A549 (cell line): ENCODE data around the gene CTSF. TPM values are rescaled to one million over a fixed set of nuclear protein-coding genes. Genes with fewer than 3 reads are reported as not detected.
A peak's percentile ranks its signal among the peaks of the same experiment; 100 is the strongest.

ENCODE experiments used
- ATAC-seq, 2 experiments: fragments of 200-7000 bp in 1 of 2; fragments of >200 bp in 1 of 2; cut with Nextera tagmentation in 1 of 2; cut with Tn5 transposase in 1 of 2; 3 replicates each; pipeline versions ENCODE4 v1.8.0 to v1.9.1; 2018 to 2020; ENCODE audit warnings: mild to moderate bottlenecking in 1 of 2, moderate library complexity in 1 of 2
- CTCF ChIA-PET: fragments of 300-600 bp; sonication (Branson Sonifier 250); formaldehyde crosslinking; extraction: SDS; loops from one replicate; lab custom pipeline; 2021; ENCODE audit warnings: antibody characterized with exemption, inconsistent platforms; lab: Yijun Ruan, JAX
- POLR2A ChIA-PET: fragments of 350-600 bp; formaldehyde crosslinking; extraction: SDS; loops from one replicate; lab custom pipeline; 2021; ENCODE audit warnings: antibody characterized with exemption, inconsistent platforms; lab: Yijun Ruan, JAX
- DNase-seq, 2 experiments: peaks; one replicate each; pipeline versions ENCODE4 v3.0.0 to v3.0.0-alpha.2; 2011 to 2016; ENCODE audit warnings: low read depth in 1 of 2, low spot score in 1 of 2
- FAIRE-seq: peaks from 2 replicates; lab custom pipeline; 2011; peaks lifted over from hg19 to GRCh38; lab: Jason Lieb, UNC
- H3K27ac ChIP-seq, 2 experiments: fragments of >200 bp; sonication (Bioruptor Twin); formaldehyde crosslinking; 3 replicates each; pipeline ENCODE4 v1.5.1; 2016 to 2017
- H3K4me1 ChIP-seq: fragments of >200 bp; sonication (Bioruptor Twin); formaldehyde crosslinking; 3 replicates; pipeline ENCODE4 v1.6.1; 2016
- H3K4me2 ChIP-seq: fragments of >200 bp; sonication (Bioruptor Twin); formaldehyde crosslinking; 3 replicates; pipeline ENCODE4 v1.6.1; 2016
- H3K4me3 ChIP-seq: fragments of >200 bp; sonication (Bioruptor Twin); formaldehyde crosslinking; 3 replicates; pipeline ENCODE4 v1.5.1; 2016
- H3K9me3 ChIP-seq: fragments of >200 bp; sonication (Bioruptor Twin); formaldehyde crosslinking; 3 replicates; pipeline ENCODE4 v1.6.1; 2016
- ATOH8 ChIP-seq: fragments of 250-450 bp; sonication (Bioruptor Pico); IDR thresholded peaks from 2 replicates; pipeline ENCODE4 v1.5.0; 2020; ENCODE audit warnings: low read depth, mild to moderate bottlenecking, moderate library complexity
- CBX2 ChIP-seq: fragments of 200-600 bp; sonication (generic); IDR thresholded peaks from 2 replicates; pipeline ENCODE4 v1.6.1; 2016; ENCODE audit warnings: low read depth, mild to moderate bottlenecking, borderline replicate concordance
- CEBPB ChIP-seq, 2 experiments: fragments of >200 bp in 1 of 2; sonication (Bioruptor Twin) in 1 of 2; formaldehyde crosslinking in 1 of 2; IDR thresholded peaks; 2 replicates each; pipeline ENCODE4 v1.6.1; 2012 to 2016
- CHD2 ChIP-seq: fragments of 150-350 bp; IDR thresholded peaks from 2 replicates; pipeline ENCODE4 v1.6.1; 2014; ENCODE audit warnings: low read length; ENCODE audit not compliant: partially characterized antibody
- CTCF ChIP-seq: fragments of >200 bp; sonication (Bioruptor Twin); formaldehyde crosslinking; IDR thresholded peaks from 3 replicates; pipeline ENCODE4 v1.5.1; 2016
- E2F6 ChIP-seq: IDR thresholded peaks from 2 replicates; pipeline ENCODE4 v1.6.1; 2012; ENCODE audit warnings: low read depth, borderline replicate concordance
- EHF ChIP-seq: fragments of 250-450 bp; sonication (Bioruptor Pico); IDR thresholded peaks from 2 replicates; pipeline ENCODE4 v1.5.0; 2020; ENCODE audit warnings: mild to moderate bottlenecking
- EHMT2 ChIP-seq: fragments of 200-600 bp; sonication (generic); IDR thresholded peaks from 2 replicates; pipeline ENCODE4 v1.6.1; 2016; ENCODE audit warnings: antibody characterized with exemption, low read depth, mild to moderate bottlenecking, moderate library complexity
- ESRRA ChIP-seq: fragments of 150-350 bp; IDR thresholded peaks from 2 replicates; pipeline ENCODE4 v1.6.1; 2014; ENCODE audit warnings: mild to moderate bottlenecking, low read length, borderline replicate concordance
- FOXS1 ChIP-seq: fragments of 250-450 bp; sonication (Bioruptor Pico); IDR thresholded peaks from 2 replicates; pipeline ENCODE4 v1.5.0; 2020; ENCODE audit warnings: mild to moderate bottlenecking, moderate library complexity
- HDAC2 ChIP-seq: fragments of 200-600 bp; sonication (generic); IDR thresholded peaks from 2 replicates; pipeline ENCODE4 v1.6.1; 2016
- HEYL ChIP-seq: fragments of 250-450 bp; sonication (Bioruptor Pico); IDR thresholded peaks from 2 replicates; pipeline ENCODE4 v1.8.0; 2021; ENCODE audit warnings: mild to moderate bottlenecking, moderate library complexity
- HOXA7 ChIP-seq: fragments of 250-450 bp; sonication (Bioruptor Pico); IDR thresholded peaks from 2 replicates; pipeline ENCODE4 v1.5.0; 2020; ENCODE audit warnings: mild to moderate bottlenecking, moderate library complexity
- HOXB13 ChIP-seq: fragments of 250-450 bp; sonication (Bioruptor Pico); IDR thresholded peaks from 2 replicates; pipeline ENCODE4 v1.5.0; 2020; ENCODE audit warnings: low read depth, mild to moderate bottlenecking, moderate library complexity
- HOXB5 ChIP-seq: fragments of 250-450 bp; sonication (Bioruptor Pico); IDR thresholded peaks from 2 replicates; pipeline ENCODE4 v1.5.0; 2020; ENCODE audit warnings: mild to moderate bottlenecking, moderate library complexity
- JUN ChIP-seq, 2 experiments: fragments of >200 bp; sonication (Bioruptor Twin); formaldehyde crosslinking; IDR thresholded peaks; 2 replicates in 1 of 2; 3 replicates in 1 of 2; pipeline ENCODE4 v1.6.1; 2016 to 2017
- JUNB ChIP-seq: fragments of >200 bp; sonication (Bioruptor Twin); formaldehyde crosslinking; IDR thresholded peaks from 2 replicates; pipeline ENCODE4 v1.6.1; 2016
- NPAS2 ChIP-seq: fragments of 250-450 bp; sonication (Bioruptor Pico); IDR thresholded peaks from 2 replicates; pipeline ENCODE4 v1.8.0; 2022; ENCODE audit warnings: mild to moderate bottlenecking, moderate library complexity, borderline replicate concordance
- NR3C1 ChIP-seq: fragments of >200 bp; sonication (Bioruptor Twin); formaldehyde crosslinking; IDR thresholded peaks from 3 replicates; pipeline ENCODE4 v1.6.1; 2017
- PHF8 ChIP-seq: fragments of 200-600 bp; sonication (generic); IDR thresholded peaks from 2 replicates; pipeline ENCODE4 v1.6.1; 2016; ENCODE audit warnings: low read depth, mild to moderate bottlenecking, antibody characterized with exemption, moderate library complexity, borderline replicate concordance
- POLR2AphosphoS2 ChIP-seq: conservative IDR thresholded peaks from 2 replicates; pipeline ENCODE4 v1.6.1; 2012; ENCODE audit warnings: low read length, improper control_type of control experiment, inconsistent platforms
- RARB ChIP-seq: fragments of 250-450 bp; sonication (Bioruptor Pico); IDR thresholded peaks from 2 replicates; pipeline ENCODE4 v1.8.0; 2021; ENCODE audit warnings: mild to moderate bottlenecking, moderate library complexity
- RFX5 ChIP-seq: fragments of 450-650 bp; IDR thresholded peaks from 2 replicates; pipeline ENCODE4 v1.7.1; 2014; ENCODE audit warnings: antibody characterized with exemption, mild to moderate bottlenecking, moderate library complexity
- SREBF2 ChIP-seq: fragments of 450-650 bp; IDR thresholded peaks from 2 replicates; pipeline ENCODE4 v1.6.1; 2014; ENCODE audit warnings: mild to moderate bottlenecking, moderate library complexity
- TFCP2L1 ChIP-seq: fragments of 250-450 bp; sonication (Bioruptor Pico); IDR thresholded peaks from 2 replicates; pipeline ENCODE4 v1.5.0; 2021; ENCODE audit warnings: mild to moderate bottlenecking
- USF2 ChIP-seq: fragments of 450-650 bp; IDR thresholded peaks from 2 replicates; pipeline ENCODE4 v1.6.1; 2014; ENCODE audit warnings: antibody characterized with exemption
- ZFP36 ChIP-seq: fragments of 450-650 bp; IDR thresholded peaks from 2 replicates; pipeline ENCODE4 v1.6.1; 2014; ENCODE audit warnings: borderline replicate concordance; ENCODE audit not compliant: partially characterized antibody
- WGBS: methylation state at CpG from one replicate; pipeline ENCODE4 v1.1.6; 2017; ENCODE audit errors: missing lambda C conversion rate; 5-methylcytosine and 5-hydroxymethylcytosine counted together
- polyA plus RNA-seq, 4 experiments: library from polyadenylated mRNA; depleted of rRNA in 3 of 4; stranded (reverse); fragments of >200 nt; fragmentation: RNase III in 1 of 4; extraction: RNeasy Plus Mini Kit Qiagen cat#74134 plus additional on column Dnase treatment in 1 of 4; gene quantifications; 2 replicates in 3 of 4; 3 replicates in 1 of 4; pipeline ENCODE4 v1.2.3, GENCODE V29; 2011 to 2017

CTSF gene
- polyA plus RNA-seq, 2 of the 4 experiments (the other 2 are of a cell fraction): 19.2 to 29.8 TPM

- no peak for FAIRE-seq
- no peak for ATAC-seq
- Histone ChIP-seq H3K27ac (no peak overlapping the region), H3K4me3 (no peak overlapping the region), H3K9me3 (no peaks in the 10 kb centered on the region; the same call in 2 of the 3 replicates), H3K4me2 (0 out of 3 replicates have a peak overlapping the region, but pooled peaks have one; percentile 5), H3K4me1 (peaks cover 9% of the 10 kb centered on the region; the same call in 2 of the 3 replicates)
- POLR2A ChIA-PET: no interaction called here
- no peak for TF ChIP-seq ESRRA
- no peak for TF ChIP-seq CEBPB (IDR thresholded peaks at IDR 0.05)
- no peak for TF ChIP-seq POLR2AphosphoS2
- TF ChIP-seq NR3C1: no peak
- no peak for TF ChIP-seq SREBF2
- no peak for TF ChIP-seq ZFP36
- TF ChIP-seq NPAS2: no peak
- no peak for TF ChIP-seq RARB
- no peak for TF ChIP-seq USF2
- TF ChIP-seq EHMT2: no peak
- TF ChIP-seq JUNB: no peak
- no peak for TF ChIP-seq FOXS1
- no peak for TF ChIP-seq CTCF
- no peak for TF ChIP-seq TFCP2L1 (CRISPR knock-in tag)
- TF ChIP-seq HEYL: no peak
- no peak for TF ChIP-seq HOXB5 (CRISPR knock-in tag)
- TF ChIP-seq PHF8: no peak
- no peak for TF ChIP-seq JUN (IDR thresholded peaks at IDR 0.05)
- TF ChIP-seq HOXA7: no peak
- no peak for TF ChIP-seq E2F6
- DNase-seq: no peak
- 93% methylated on average over 5 of the region's 5 CpGs for WGBS
- CTCF ChIA-PET: interaction anchor here (0.9 to 9.5 kb wide), 3 partner anchors 15 to 83 kb away, joined by 4 to 89 read pairs (median 12); partner anchors contain the start of gene RBM4B
Measured at GRCh38 chr11:66595245-66595904, 27.0 kb upstream of the CTSF start.

GRCh38 chr11:66593650-66594049 is 25.2 kb upstream of the CTSF start:
- H3K9me3 ChIP-seq: no peaks in the 10 kb centered on the region; the same call in 2 of the 3 replicates
- peak overlapping the region; percentile 68 for H3K4me3 ChIP-seq
- ChIA-PET CTCF (interaction anchor here (1.2 to 9.5 kb wide), 6 partner anchors 13 to 84 kb away, joined by 3 to 89 read pairs (median 7); partner anchors contain the start of gene RBM4B), POLR2A (interaction anchor here (1.3 to 1.4 kb wide), 2 partner anchors 45 to 47 kb away, joined by 3 to 8 read pairs; partner anchors contain the start of genes ACTN3, RBM4 and ZDHHC24)
- peak overlapping the region; percentile 80 for H3K4me2 ChIP-seq
- 63% methylated on average over 7 of the region's 7 CpGs for WGBS
- TF ChIP-seq CHD2 (no peak), RFX5 (no peak), ZFP36 (no peak), HDAC2 (no peak), POLR2AphosphoS2 (no peak), EHF (CRISPR knock-in tag) (no peak), CBX2 (no peak), HOXB13 (no peak), ATOH8 (no peak)
- FAIRE-seq (no peak), DNase-seq (no peak), ATAC-seq (no peak)
- peaks cover 9% of the 10 kb centered on the region; the same call in 2 of the 3 replicates for H3K4me1 ChIP-seq
- peak overlapping the region; percentile 89 to 91 for H3K27ac ChIP-seq
